Purkinje cell (primary cell): Measurements from ENCODE around the gene PTP4A2. TPM values are rescaled to one million over a fixed set of nuclear protein-coding genes. Genes with fewer than 3 reads are reported as not detected.

Source experiments
- polyA plus RNA-seq: library from polyadenylated mRNA; unstranded; fragments of >200 nt; fragmentation: Nextera tagmentation; gene quantifications from 2 replicates; pipeline ENCODE4 v1.2.1, GENCODE V29; 2014

PTP4A2 gene
- polyA plus RNA-seq: 56.9 and 60.2 TPM in 2 replicates

GRCh38 chr1:31938184-31938975, at the start of gene PTP4A2:
PTP4A2 (minus strand) TSS chr1:31938368; CDS start chr1:31919065, 19,303 bp downstream.

Other genes starting within 250 kb of the PTP4A2 start
- 0.13 and 1.6 TPM in 2 replicates for gene COL16A1, start 234.4 kb downstream of the PTP4A2 start, polyA plus RNA-seq
- 0.15 and 6.8 TPM in 2 replicates for gene ADGRB2, start 174.0 kb downstream of the PTP4A2 start, polyA plus RNA-seq
- gene SPOCD1, start 122.3 kb downstream of the PTP4A2 start, polyA plus RNA-seq: not detected in 2 replicates
- 33.2 and 44.4 TPM in 2 replicates for gene KHDRBS1, start 75.5 kb upstream of the PTP4A2 start, polyA plus RNA-seq
- gene TMEM39B, start 134.6 kb upstream of the PTP4A2 start, polyA plus RNA-seq: 4.3 and 6.4 TPM in 2 replicates
- 45.7 and 59.8 TPM in 2 replicates for gene KPNA6, start 169.7 kb upstream of the PTP4A2 start, polyA plus RNA-seq
- 1.4 and 4.6 TPM in 2 replicates for gene TXLNA, start 241.3 kb upstream of the PTP4A2 start, polyA plus RNA-seq